HG03442 (cell line): Measurements from ENCODE around the gene ARL6IP5.

Experiments
- ATAC-seq: cut with Tn5 transposase; IDR thresholded peaks from one replicate; pipeline ENCODE4 v1.9.1; 2021; ENCODE audit warnings: mild to moderate bottlenecking, moderate library complexity; ENCODE audit not compliant: unreplicated experiment

The ARL6IP5 gene

GRCh38 chr3:69085833-69086722 is 1.3 kb downstream of the ARL6IP5 start:
- no peak for ATAC-seq

GRCh38 chr3:69087030-69087791 is 2.5 kb downstream of the ARL6IP5 start:
- no peak for ATAC-seq

GRCh38 chr3:69088063-69088462 is 3.3 kb downstream of the ARL6IP5 start:
- peak; percentile 18 for ATAC-seq

- no peak for ATAC-seq
These were observed 5.3 kb downstream of the ARL6IP5 start for GRCh38 chr3:69090021-69090420.

DNA sequence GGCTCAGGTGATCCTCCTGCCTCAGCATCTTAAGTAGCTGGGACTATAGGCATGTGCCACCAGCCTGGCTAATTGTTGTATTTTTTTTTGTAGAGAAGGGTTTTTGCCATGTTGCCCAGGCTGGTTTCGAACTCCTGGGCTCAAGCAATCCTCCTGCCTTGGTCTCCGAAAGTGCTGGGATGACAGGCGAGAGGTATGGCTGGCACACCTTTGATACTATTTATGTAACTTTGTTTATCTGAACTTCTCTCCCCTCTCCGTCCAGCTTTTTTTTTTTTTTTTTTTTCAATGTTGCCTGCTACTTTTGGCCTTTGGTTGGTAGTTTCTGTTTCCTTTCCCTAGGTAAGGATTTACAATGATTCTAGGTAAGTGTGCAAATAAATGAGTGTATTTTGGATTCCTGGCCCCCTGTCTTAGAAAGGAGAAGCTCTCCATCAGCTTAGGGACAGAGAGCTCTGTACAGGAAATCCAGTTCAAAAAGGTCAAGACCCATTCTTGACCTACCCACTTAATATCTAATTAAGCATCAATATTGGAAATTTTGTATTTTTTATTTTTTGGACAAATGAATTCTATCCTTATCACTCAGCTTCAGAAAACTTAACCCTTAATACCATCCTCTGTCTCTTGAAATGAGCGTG is 6.8 kb downstream of the ARL6IP5 start:
- ATAC-seq = no peak

DNA sequence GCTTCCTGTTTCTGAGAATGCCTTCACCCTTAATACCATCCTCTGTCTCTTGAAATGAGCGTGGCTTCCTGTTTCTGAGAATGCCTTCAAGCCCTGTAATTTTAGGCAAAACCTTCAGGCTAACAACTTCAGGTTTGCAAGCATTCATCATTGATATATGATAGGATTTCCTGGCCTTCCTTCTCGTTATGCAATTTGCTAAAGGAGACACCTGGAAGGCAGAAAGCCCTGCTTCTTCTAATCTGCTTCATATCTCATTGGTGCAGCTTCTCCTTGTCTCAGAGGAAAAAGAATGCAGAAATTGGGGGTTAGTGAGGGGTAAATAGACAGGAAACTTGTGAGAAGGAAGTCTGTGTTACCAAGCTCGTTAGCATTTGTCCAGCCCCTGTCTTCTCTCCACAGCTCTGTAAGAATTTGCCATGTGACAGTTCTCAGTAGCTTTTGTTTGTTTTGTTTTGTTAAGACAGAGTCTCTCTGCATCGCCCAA is 7.3 kb downstream of the ARL6IP5 start:
- ATAC-seq = peak; percentile 80

DNA sequence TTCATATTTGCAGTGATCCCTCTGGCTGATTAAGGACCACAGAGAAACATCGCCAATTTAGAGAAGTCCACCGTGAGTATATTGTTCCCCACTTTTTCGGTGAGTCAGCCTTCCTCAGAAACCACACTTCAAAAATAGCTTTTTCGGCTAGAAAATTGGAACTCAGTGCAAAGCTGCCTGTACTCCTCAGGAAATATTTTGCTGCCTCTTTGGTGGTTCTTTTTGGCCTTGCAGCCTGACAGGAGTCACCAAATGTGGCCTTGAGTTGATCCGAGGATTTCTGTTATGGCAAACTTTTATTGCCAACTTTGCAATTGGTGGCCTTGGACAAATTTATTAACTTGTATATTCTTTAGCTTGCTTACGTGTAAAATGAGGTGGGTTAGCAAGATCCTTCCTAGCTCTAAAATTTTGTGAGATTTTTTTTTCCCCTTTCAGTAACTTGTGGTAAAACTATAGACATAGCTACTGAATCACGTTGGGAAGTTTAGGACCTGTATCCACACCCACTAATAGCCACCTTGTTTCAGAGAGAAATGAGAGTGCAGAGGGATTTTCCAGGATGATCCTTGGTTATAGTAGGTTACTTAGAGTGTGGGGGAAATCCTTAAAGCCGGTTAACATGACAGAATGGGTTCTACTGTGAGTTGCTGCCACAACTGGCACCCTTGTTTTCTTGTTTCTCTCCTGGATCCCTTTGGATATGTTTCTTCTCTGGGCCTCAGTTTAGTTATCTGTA is 9.9 kb downstream of the ARL6IP5 start:
- no peak for ATAC-seq

DNA sequence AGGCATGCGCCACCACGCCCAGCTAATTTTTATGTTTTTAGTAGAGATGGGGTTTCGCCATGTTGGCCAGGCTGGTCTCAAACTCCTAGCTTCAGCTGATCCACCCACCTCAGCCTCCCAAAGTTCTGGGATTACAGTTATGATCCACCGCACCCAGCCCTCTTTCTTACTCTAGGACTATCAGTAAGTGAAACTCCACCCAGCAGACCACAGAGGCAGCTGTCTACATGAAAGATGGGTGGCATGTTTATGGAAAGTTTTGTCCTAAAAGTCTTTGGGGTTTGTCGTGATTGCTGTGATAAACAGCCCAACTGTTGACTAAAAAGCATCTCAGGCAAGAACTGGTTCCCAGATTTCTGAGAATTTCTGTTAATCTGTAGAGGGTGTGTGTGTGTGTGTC is 10.9 kb downstream of the ARL6IP5 start:
- no peak for ATAC-seq

DNA sequence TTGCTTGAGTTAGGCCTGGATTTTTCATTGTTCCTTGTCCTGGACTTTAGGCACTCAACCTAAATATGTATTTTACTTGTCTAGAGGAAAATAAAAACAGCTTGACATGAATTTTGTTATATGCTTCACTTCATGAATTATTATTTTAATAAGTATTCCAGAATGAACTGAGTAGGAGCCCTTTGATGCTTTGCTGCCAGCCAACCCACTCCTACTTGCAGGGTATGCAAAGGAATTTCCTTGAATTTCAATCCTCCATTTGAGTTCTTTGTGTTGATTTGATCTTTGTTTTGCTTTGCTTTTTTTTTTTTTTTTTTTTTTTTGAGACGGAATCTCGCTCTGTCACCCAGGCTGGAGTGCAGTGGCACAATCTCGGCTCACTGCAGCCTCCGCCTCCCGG is 11.6 kb downstream of the ARL6IP5 start:
- no peak for ATAC-seq

GRCh38 chr3:69097407-69098086 is 12.8 kb downstream of the ARL6IP5 start:
- no peak for ATAC-seq

DNA sequence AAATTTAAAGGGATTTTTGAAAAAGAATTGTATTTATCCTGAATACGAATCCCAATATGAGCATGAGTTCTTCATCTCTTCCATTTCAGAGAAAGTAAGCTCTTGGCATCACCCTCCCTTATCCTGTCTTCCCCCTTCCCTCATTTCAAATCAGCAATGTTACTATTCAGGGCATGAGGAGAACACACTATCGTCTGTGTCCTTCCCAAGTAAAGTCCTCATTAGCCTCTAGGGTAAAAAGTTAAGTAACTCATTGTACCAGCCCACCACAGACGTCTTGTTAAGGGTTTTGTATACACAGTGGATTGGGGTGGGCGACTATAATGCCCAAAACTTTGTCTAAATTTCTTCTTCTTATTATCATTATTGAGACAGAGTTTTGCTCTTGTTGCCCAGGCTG is 14.8 kb downstream of the ARL6IP5 start:
- ATAC-seq = no peak

DNA sequence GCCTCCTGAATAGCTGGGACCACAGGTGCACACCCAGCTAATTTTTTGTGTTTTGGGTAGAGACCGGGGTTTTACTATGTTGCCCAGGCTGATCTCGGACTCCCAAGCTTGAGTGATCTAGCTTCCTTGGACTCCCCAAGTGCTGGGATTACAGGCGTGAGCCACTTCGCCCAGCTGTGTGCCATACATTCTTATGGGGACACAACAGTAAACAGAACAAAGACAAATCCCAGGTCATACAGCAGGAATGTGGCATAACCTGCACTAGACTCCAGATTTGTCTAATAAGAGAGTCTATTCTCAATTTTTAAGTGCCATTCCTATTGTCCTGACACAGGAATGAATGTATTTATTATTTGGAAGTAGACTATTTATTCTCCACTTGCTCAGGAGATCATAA is 17.6 kb downstream of the ARL6IP5 start:
- ATAC-seq = no peak

DNA sequence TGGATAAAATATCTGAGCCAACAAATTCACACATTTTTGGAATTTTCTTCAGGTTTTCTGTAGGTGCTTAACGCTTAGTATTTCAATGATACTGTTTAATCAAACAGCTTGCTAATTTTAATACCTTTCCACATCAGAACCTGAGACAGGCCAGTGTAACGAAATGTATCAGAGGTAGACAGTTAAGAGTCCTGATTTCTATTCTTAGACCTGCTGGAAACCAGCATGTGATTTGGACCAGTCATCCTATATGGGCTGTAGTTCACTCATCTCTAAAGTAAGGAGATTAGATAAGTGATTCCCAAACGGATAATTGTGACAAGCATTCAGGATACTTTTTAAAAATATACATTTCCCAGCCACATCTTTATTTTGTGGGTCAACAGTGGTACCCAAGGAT is 18.4 kb downstream of the ARL6IP5 start:
- ATAC-seq = no peak

DNA sequence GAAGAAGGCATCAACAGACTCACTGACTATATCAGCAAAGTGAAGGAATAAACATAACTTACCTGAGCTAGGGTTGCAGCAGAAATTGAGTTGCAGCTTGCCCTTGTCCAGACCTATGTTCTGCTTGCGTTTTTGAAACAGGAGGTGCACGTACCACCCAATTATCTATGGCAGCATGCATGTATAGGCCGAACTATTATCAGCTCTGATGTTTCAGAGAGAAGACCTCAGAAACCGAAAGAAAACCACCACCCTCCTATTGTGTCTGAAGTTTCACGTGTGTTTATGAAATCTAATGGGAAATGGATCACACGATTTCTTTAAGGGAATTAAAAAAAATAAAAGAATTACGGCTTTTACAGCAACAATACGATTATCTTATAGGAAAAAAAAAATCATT is 19.8 kb downstream of the ARL6IP5 start:
- ATAC-seq = no peak

- ATAC-seq = no peak
These were observed 20.6 kb downstream of the ARL6IP5 start for GRCh38 chr3:69105320-69105719.

GRCh38 chr3:69107841-69108240 is 23.1 kb downstream of the ARL6IP5 start:
- no peak for ATAC-seq

DNA sequence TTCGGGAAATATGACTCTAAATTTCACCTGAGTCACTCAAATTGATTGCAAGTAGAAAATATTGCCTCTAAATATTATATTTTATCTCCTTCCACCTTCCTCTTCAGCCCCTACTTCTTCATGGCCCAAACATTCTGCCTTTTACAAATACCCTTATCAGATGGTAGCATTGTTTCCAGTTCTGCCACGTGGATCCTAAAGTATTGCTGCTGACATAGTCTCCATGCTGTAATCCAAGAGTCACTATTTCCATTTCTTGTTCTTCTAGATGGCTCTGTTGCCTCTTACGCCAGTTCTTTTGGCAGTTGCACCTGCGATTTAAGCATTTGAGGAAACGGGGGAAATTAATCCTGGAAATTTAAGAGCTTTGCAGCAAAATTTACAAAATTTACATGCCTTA is 24.1 kb downstream of the ARL6IP5 start:
- no peak for ATAC-seq

GRCh38 chr3:69110941-69111546 is 26.3 kb downstream of the ARL6IP5 start:
- ATAC-seq = no peak

DNA sequence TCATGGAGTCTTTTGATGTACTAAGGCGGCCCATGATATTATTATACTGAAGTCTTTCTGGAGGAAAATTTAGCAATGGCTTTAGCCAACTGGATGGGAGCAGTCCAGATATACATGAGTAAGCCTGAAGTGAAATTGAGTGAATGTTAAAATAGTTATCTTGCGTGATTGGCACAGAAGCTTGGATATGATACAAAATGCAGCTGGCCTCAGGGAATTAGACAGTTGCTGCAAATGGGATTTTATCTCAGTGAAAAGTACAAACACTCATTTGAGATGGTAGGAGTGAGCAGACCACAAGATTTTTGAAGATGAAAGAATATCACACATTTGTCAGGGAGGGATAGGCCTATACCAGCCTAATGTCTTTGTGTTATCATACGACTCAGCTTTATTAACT is 28.8 kb downstream of the ARL6IP5 start:
- no peak for ATAC-seq

DNA sequence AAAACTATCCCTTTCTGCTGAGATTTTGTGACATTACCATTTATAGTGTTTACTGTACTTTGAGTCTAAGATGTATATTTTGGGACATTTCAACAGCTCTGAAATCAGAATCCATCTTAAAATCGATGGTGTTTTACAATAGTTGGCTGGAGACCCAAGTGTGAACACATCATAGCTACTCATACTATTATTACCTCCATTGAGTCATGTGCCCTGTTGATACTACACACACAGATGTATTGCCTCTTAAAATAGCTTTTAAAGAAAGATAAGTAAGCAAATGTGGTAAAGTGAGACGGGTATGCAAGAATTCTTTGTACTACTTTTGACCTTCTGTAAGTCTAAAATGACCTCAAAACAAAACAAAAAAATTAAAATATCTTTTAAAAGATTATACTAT is 31.0 kb downstream of the ARL6IP5 start:
- ATAC-seq = no peak
